GM18858 (cell line): ENCODE results near the gene LRP8.
"Not testable (repeated sequence)": the region's sequence is repeated elsewhere in the genome, so short reads cannot be mapped to it uniquely, and the experiment has no call there.

ENCODE experiments used
- ATAC-seq: cut with Tn5 transposase; IDR thresholded peaks from one replicate; pipeline ENCODE4 v1.9.1; 2021; ENCODE audit not compliant: unreplicated experiment

Gene LRP8

GRCh38 chr1:53220962-53221286 is 106.9 kb downstream of the LRP8 start:
- no peak for ATAC-seq

GRCh38 chr1:53220171-53220961 is 107.5 kb downstream of the LRP8 start, which contains the start of gene CZIB:
Gene CZIB, minus strand, starts transcription at chr1:53220634. Its CDS starts 59 bp downstream, at chr1:53220575.
- ATAC-seq = peak; percentile 90

- no peak for ATAC-seq
Measured at GRCh38 chr1:53219711-53220110, 108.2 kb downstream of the LRP8 start.

- ATAC-seq = no peak
Measured at GRCh38 chr1:53218201-53218600, 109.7 kb downstream of the LRP8 start.

GRCh38 chr1:53214376-53214940 is 113.4 kb downstream of the LRP8 start:
- no peak for ATAC-seq

- no peak for ATAC-seq
Measured at GRCh38 chr1:53210954-53211353, 116.9 kb downstream of the LRP8 start.

GRCh38 chr1:53210352-53210751 is 117.5 kb downstream of the LRP8 start:
- no peak for ATAC-seq

- no peak for ATAC-seq
Measured at GRCh38 chr1:53207726-53208125, 120.1 kb downstream of the LRP8 start.

- ATAC-seq = no peak
Measured at GRCh38 chr1:53206735-53207379, 121.0 kb downstream of the LRP8 start.

- ATAC-seq = not testable (repeated sequence)
Measured at GRCh38 chr1:53206083-53206685, 121.7 kb downstream of the LRP8 start.

- ATAC-seq = not testable (repeated sequence)
Measured at GRCh38 chr1:53205496-53205895, 122.4 kb downstream of the LRP8 start.

GRCh38 chr1:53203466-53203865 is 124.4 kb downstream of the LRP8 start:
- no peak for ATAC-seq

- ATAC-seq = no peak
Measured at GRCh38 chr1:53198241-53198651, 129.6 kb downstream of the LRP8 start.

GRCh38 chr1:53197291-53198200 is 130.3 kb downstream of the LRP8 start:
- no peak for ATAC-seq

- ATAC-seq = peak; percentile 91
Measured at GRCh38 chr1:53196485-53197290, 131.2 kb downstream of the LRP8 start, which contains the start of gene CPT2. Gene CPT2, plus strand, starts transcription at chr1:53196824. Its CDS starts 120 bp downstream, at chr1:53196944.

- peak; percentile 16 for ATAC-seq
Measured at GRCh38 chr1:53196017-53196484, 131.8 kb downstream of the LRP8 start.

GRCh38 chr1:53195246-53196016 is 132.4 kb downstream of the LRP8 start:
- ATAC-seq = no peak
